ENCODE data around the gene NTM. TPM values are rescaled to one million over a fixed set of nuclear protein-coding genes. Genes with fewer than 3 reads are reported as not detected.

Gene NTM
- total RNA-seq, 2 donors from 2014 or later, result 1.7 to 3.6 TPM

- DNase-seq, result no peak
- Histone ChIP-seq H3K36me3 (ENCODE audit: control insufficient read depth, insufficient read depth, low read length) (no peaks in the 10 kb centered on the region), H3K4me3 (ENCODE audit: low read length) (no peak overlapping the region), H3K27me3 (ENCODE audit: control insufficient read depth, insufficient read depth, low read length, poor library complexity, severe bottlenecking) (no peaks in the 10 kb centered on the region), H3K27ac (ENCODE audit: low read depth, low read length) (no peak overlapping the region), H3K9ac (ENCODE audit: extremely low read depth, low read length, poor library complexity, severe bottlenecking) (no peak overlapping the region), H3K4me1 (ENCODE audit: control insufficient read depth, insufficient read depth, low read length) (no peaks in the 10 kb centered on the region), H3K9me3 (ENCODE audit: control insufficient read depth, low read length) (no peaks in the 10 kb centered on the region)
- Mint-ChIP-seq H3K36me3 (ENCODE audit: low read depth) (no peaks in the 10 kb centered on the region), H3K27me3 (ENCODE audit: insufficient read depth) (no peaks in the 10 kb centered on the region), H3K4me3 (no peak overlapping the region), H3K9me3 (no peaks in the 10 kb centered on the region), H3K4me1 (no peaks in the 10 kb centered on the region), H3K27ac (no peak overlapping the region)
- WGBS, 2 experiments (ENCODE audit: insufficient coverage in 1 of 2, insufficient read length in 1 of 2), result 85 to 97% methylated on average over 3 to 4 of the region's 4 CpGs
- TF ChIP-seq CTCF (conservative IDR thresholded peaks at IDR 0.05), result no peak
Measured at GRCh38 chr11:132234878-132235277, 864.5 kb downstream of the NTM start.

GRCh38 chr11:132237781-132238180, 867.4 kb downstream of the NTM start:
- no peak for TF ChIP-seq CTCF (conservative IDR thresholded peaks at IDR 0.05)
- DNase-seq, result no peak
- Histone ChIP-seq H3K4me3 (ENCODE audit: low read length) (no peak overlapping the region), H3K9ac (ENCODE audit: extremely low read depth, low read length, poor library complexity, severe bottlenecking) (no peak overlapping the region), H3K27ac (ENCODE audit: low read depth, low read length) (no peak overlapping the region), H3K9me3 (ENCODE audit: control insufficient read depth, low read length) (no peaks in the 10 kb centered on the region), H3K4me1 (ENCODE audit: control insufficient read depth, insufficient read depth, low read length) (no peaks in the 10 kb centered on the region), H3K36me3 (ENCODE audit: control insufficient read depth, insufficient read depth, low read length) (no peaks in the 10 kb centered on the region), H3K27me3 (ENCODE audit: control insufficient read depth, insufficient read depth, low read length, poor library complexity, severe bottlenecking) (no peaks in the 10 kb centered on the region)
- no peaks in the 10 kb centered on the region for H3K27me3 Mint-ChIP-seq (ENCODE audit: insufficient read depth)
- H3K27ac Mint-ChIP-seq, result no peak overlapping the region
- H3K4me1 Mint-ChIP-seq, result no peaks in the 10 kb centered on the region
- H3K9me3 Mint-ChIP-seq, result no peaks in the 10 kb centered on the region
- H3K36me3 Mint-ChIP-seq (ENCODE audit: low read depth), result no peaks in the 10 kb centered on the region
- no peak overlapping the region for H3K4me3 Mint-ChIP-seq
- WGBS, 2 experiments (ENCODE audit: insufficient coverage in 1 of 2, insufficient read length in 1 of 2), result 91 to 100% methylated on average over 6 to 9 of the region's 9 CpGs

GRCh38 chr11:132238331-132238866, 868.0 kb downstream of the NTM start:
- H3K27me3 ChIP-seq (ENCODE audit: control insufficient read depth, insufficient read depth, low read length, poor library complexity, severe bottlenecking), result no peaks in the 10 kb centered on the region
- TF ChIP-seq CTCF (conservative IDR thresholded peaks at IDR 0.05), result no peak
- no peaks in the 10 kb centered on the region for H3K36me3 ChIP-seq (ENCODE audit: control insufficient read depth, insufficient read depth, low read length)
- Mint-ChIP-seq H3K4me1 (no peaks in the 10 kb centered on the region), H3K27ac (no peak overlapping the region), H3K4me3 (no peak overlapping the region), H3K36me3 (ENCODE audit: low read depth) (no peaks in the 10 kb centered on the region), H3K9me3 (no peaks in the 10 kb centered on the region), H3K27me3 (ENCODE audit: insufficient read depth) (no peaks in the 10 kb centered on the region)
- WGBS, 2 experiments (ENCODE audit: insufficient coverage in 1 of 2, insufficient read length in 1 of 2), result 77 to 87% methylated on average over 6 to 7 of the region's 7 CpGs
- no peaks in the 10 kb centered on the region for H3K9me3 ChIP-seq (ENCODE audit: control insufficient read depth, low read length)
- no peaks in the 10 kb centered on the region for H3K4me1 ChIP-seq (ENCODE audit: control insufficient read depth, insufficient read depth, low read length)
- no peak for DNase-seq
- no peak overlapping the region for H3K4me3 ChIP-seq (ENCODE audit: low read length)
- H3K27ac ChIP-seq (ENCODE audit: low read depth, low read length), result no peak overlapping the region
- no peak overlapping the region for H3K9ac ChIP-seq (ENCODE audit: extremely low read depth, low read length, poor library complexity, severe bottlenecking)
